NCI-H2227 treated with DMSO at 0.1 percent for 48 hours (cell line): ENCODE results near the gene TOMM20L.

Source experiments
- DNase-seq: peaks from one replicate; lab custom pipeline; 2025; lab: John Stamatoyannopoulos, UW

The TOMM20L gene

GRCh38 chr14:58427281-58428117 is 31.8 kb downstream of the TOMM20L start, which contains the start of the genes KIAA0586 and TIMM9:
Gene KIAA0586 (plus strand): TSS chr14:58427719. CDS start chr14:58428265, 546 bp downstream.
Gene TIMM9 (minus strand): TSS chr14:58427531. CDS start chr14:58411945, 15,586 bp downstream.
- DNase-seq, result peak; percentile 95

GRCh38 chr14:58428118-58428683 is 32.5 kb downstream of the TOMM20L start:
- DNase-seq, result peak; percentile 39

GRCh38 chr14:58430156-58430555 is 34.4 kb downstream of the TOMM20L start:
- no peak for DNase-seq

- DNase-seq, result no peak
Measured at GRCh38 chr14:58439476-58439875, 43.7 kb downstream of the TOMM20L start.

- no peak for DNase-seq
Measured at GRCh38 chr14:58444627-58445026, 48.9 kb downstream of the TOMM20L start.

- DNase-seq, result no peak
Measured at GRCh38 chr14:58455593-58456265, 60.0 kb downstream of the TOMM20L start.
